Activated effector memory CD4-positive, alpha-beta T cell treated with anti-CD3 and anti-CD28 coated beads, Interleukin-2, amount 50 U/mL, for 16 hours (primary cell): ENCODE measurements around the gene SYPL2.
"Not testable (repeated sequence)": the region's sequence is repeated elsewhere in the genome, so short reads cannot be mapped to it uniquely, and the experiment has no call there.

Experiments
- DNase-seq: peaks from one replicate; pipeline ENCODE4 v3.0.0-alpha.2; 2020

The SYPL2 gene

DNA sequence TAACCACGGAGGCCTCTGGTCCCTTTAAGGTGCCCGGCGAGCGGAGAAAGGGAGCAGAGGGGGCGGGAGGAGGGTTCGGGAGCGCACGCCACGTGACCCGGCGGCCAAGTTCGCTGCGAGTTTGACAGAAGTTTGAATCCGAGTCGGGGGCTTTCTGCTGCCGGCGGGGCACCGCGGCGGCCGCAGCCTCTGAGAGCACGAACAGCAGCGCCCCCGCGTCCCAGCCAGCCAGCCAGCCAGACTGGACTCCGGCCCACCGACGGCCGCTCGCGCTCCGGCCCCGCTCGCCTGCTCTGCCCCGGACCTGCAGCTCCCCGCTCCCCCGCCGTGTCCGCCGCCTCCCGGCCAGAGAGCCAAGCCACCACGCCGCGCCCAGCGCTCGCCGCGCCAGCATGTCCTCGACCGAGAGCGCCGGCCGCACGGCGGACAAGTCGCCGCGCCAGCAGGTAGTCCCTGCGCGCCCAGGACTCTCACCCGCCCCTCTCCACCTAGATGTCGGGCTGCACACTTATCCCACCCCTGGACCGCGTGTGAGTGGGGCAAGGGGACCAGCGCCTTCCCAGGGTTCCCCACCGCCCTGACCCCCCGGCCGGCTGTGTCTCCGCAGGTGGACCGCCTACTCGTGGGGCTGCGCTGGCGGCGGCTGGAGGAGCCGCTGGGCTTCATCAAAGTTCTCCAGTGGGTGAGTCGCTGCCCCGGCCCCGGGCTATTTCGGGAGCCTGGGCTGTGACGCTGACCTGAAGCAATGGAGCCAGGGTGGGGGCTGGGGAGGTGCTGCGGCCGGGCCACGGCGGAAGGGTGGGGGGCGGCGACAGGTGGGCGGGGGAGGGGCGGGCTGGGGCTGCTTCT is at the start of gene SYPL2:
SYPL2 (plus strand) TSS at position 95 of the 849 bp plus-strand sequence; CDS start at position 393, 298 bp downstream.
- peak; percentile 71 for DNase-seq

DNA sequence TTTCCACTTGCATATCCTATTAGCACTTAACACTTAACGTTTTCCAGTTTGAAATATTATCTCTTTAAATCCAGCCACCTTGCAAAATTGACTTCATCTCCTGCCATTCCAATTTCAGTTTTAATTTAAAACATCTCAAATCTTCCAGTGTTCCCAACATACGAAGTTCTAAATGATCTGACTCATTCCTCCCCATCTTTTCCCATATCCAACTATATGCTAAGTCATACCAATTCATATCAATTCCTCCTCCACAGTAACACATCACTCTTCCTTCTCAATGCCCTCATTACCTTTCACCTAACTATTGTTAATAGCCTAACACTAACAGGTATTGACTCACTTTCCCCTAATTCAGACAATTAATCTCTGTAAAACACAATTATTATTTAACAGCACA is 42.8 kb upstream of the SYPL2 start:
- DNase-seq = no peak

DNA sequence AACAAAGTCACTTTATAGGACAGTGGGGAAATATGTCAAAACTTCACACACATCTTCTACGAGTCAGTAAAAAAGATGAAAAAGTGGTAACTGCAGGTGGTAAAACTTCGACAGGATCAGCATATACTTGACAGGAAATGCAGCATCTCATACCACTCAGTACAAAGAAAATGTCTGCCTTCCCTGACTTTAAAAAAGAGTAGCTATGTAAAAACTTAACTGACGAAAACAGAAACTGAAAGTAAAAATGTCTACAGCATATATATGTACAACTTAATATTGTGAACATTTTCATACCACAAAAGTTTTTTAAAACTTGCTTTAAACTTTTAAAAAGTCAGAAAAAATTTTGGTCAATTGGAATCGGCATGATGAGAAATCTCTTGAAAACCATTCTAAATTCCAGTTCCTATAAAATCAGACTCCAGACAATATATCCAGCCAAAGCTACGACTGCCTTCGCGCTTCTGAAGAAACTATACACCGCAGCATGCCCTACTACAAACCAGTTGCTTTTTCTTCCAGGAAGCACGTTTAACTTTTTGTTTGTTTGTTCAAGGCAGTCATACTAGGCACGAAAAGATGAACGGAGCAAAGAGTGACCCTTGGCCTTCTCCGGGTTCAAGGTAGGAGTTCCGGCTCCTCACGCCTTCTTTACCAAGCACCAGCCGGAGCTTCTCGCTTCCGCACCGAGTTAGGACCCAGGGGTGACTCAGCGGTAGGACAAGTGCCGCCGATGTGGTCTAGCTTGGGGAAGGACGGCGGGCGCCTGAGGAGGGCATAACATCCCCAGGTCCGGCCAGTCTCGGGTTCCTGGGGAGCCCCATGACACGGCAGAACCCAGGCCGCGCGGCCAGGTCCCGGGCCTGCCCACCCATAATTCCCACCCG is 40.7 kb upstream of the SYPL2 start:
- DNase-seq = peak; percentile 87

DNA sequence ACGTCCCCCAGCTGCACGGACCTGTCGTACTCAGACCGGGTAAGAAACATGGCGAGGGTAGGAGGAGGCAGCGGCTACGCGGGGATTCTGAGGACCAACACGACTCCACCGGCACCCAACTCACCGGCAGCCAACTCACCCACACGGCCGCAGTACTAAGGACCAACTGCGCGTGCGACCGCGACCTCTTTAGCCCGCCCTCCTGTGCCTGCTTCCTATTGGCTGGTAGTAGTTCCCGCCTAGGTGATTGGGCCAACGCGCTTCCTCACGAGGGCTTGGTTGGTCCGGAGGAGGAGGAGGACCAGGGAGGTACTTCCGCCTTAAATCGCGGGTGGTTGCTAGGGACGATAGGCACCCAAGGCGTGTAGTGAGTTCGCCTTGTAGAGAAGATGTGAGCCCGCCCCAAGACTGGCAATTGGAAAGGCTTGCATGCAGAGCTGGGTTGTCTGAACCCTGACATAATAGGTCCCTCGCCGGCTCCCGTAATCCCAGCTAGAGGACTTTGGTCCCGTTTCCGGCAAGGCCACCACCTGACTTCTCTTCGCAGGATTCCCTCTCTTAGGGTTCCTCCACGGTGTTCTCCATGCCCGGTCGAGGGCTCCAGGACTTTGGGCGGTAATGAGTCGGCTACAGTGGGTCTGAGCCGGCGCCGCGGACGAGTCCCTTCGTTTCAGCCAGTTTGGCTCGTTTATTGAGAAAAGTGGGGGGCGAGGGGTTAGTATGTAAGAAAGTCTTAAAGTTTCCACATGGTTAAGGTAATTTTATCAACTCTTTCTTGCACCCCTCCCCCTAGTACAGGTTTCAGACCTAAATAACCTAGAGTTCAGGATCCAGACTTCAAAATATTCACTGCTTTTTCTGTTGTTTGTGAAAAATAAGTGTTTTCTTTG is 39.8 kb upstream of the SYPL2 start, which contains the start of gene PSMA5:
PSMA5 (minus strand) TSS at position 168 of the 890 bp plus-strand sequence; CDS start at position 50, 118 bp downstream.
- DNase-seq = peak; percentile 98

DNA sequence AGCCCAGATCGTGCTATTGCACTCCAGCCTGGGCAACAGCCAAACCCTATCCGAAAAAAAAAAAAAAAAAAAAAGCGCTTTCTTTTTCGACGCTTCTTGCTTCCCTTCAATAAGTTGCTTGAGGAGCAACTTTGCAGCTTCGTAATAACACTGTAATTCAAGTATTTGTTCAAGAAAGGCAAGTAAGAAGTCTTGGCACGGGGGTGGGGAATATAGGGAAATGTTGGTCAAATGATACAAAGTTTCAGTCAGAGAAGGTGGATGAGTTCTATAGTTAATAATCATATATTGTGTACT is 39.2 kb upstream of the SYPL2 start:
- no peak for DNase-seq

DNA sequence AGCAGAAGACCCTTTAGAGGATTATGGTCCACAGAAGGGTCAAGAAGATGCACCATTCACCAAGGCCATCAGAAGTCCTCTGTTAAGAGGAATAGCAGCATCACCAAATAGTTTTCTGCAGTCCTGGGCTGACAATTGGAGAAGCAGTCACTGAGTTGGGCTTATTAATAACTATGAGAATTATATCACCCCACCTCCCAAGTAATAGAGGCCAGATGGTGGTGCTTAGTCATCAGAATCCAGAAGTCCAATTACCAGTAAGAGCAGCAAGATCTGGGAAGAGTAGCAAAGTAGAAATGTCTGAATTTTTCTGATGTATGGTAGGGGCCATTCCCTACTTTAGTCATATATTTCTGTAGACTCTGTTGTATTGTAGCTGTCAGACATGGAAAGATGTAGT is 34.0 kb upstream of the SYPL2 start:
- DNase-seq = no peak

DNA sequence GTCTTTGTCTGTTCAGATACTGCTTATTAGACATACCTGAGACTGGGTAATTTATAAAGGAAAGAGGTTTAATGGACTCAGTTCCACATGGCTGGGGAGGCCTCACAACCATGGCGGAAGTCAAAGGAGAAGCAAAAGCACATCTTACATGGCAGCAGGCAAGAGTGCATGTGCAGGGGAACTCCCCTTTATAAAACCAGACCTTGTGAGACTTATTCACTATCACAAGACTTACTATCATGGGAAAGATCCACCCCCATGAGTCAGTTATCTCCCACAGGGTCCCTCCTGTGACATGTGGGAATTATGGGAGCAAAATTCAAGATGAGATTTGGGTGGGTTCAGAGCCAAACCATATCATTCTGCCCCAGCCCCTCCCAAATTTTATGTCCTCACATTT is 33.0 kb upstream of the SYPL2 start:
- DNase-seq = no peak

DNA sequence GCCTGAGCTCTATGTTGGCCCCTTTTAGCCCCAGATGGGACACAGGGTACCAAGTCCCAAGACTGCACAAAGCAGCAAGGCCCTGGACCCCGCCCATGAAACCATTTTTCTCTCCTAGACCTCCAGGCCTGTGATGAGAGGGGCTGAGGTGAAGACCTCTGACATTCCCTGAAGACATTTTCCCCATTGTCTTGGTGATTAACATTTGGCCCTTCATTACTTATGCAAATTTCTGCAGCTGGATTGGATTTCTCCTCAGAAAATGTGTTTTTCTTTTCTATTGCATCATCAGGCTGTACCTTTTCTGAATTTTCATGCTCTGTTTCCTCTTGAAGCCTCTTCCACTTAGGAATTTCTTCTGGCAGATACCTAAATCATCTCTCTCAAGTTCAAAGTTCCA is 31.9 kb upstream of the SYPL2 start:
- DNase-seq = no peak

DNA sequence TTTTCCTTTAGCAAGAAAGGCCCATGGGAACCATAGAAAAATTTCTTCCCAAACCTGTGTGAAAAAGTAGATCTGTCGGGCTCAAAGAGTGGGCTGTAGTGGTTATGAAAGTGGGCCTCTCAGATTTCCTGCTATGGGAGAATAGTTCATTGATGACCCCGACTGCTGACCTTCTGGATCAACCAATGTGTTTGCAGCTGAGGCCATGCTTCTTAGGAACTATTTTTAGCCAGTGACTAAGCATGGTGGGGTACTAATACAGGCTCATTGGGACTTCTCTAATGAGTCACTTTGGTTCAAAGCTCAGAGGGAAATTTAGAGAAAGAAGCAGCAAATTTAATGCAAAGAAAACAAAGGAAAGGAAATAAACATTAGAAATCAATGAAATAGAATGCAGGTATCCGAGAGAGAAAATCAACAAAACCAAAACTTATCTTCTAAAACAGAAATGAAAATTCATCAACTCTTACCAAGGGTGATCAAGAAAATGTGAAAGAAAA is 27.5 kb upstream of the SYPL2 start:
- DNase-seq = no peak

DNA sequence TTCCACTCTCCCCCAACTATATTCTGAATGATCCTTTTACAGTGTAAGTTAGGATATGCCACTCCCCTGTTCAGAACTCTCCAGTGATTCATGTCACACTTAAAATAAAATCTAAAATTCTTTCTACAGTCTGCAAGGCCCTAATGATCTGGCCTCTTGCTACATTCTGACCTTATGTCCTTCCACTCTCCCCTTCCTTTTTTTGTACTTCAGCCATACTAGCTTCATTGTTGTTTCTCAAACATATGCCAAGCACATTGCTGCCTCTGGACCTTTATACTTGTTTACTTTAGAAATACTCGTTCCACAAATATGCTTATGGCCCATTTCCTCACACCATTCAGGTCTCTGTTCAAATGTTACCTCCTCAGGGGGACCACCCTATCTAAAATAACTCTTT is 25.3 kb upstream of the SYPL2 start:
- DNase-seq = no peak

DNA sequence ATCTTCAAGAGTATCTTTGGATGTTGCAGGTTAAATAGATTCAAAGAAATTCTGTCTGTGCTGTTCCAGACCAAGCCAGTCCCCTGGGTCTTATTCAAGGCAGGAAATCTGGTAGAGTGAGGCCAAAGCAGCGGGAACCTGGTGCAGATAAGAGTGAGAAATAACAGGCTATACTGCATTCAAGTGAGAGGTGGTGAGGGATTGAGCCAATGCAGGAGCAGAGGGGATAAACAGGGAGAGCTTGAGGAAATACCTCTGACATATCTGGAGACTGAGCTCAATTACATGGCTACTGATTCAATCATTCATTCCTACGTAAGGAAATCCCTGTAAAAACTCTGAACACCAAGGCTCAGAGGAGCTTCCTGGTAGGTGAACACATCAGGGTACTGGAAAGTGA is 22.9 kb upstream of the SYPL2 start:
- DNase-seq = no peak

DNA sequence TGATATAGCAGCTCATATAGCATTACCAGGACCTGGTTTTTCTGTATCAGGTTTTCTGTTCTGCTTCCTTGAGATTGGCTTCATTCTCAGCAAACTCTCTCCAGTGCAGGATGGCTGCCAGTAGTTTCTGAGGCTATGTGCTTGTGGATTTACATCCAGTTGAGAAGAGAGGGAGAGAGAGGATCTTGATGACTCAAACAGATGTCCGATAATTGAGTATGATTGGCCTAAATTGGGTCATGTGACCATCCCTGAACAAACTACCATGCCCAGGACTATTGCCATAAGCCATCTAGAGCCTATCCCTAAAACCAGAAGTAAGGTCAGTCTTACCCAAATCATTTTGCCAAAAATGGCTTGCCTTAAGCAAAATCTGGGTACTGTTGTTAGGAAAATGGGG is 22.0 kb upstream of the SYPL2 start:
- no peak for DNase-seq

DNA sequence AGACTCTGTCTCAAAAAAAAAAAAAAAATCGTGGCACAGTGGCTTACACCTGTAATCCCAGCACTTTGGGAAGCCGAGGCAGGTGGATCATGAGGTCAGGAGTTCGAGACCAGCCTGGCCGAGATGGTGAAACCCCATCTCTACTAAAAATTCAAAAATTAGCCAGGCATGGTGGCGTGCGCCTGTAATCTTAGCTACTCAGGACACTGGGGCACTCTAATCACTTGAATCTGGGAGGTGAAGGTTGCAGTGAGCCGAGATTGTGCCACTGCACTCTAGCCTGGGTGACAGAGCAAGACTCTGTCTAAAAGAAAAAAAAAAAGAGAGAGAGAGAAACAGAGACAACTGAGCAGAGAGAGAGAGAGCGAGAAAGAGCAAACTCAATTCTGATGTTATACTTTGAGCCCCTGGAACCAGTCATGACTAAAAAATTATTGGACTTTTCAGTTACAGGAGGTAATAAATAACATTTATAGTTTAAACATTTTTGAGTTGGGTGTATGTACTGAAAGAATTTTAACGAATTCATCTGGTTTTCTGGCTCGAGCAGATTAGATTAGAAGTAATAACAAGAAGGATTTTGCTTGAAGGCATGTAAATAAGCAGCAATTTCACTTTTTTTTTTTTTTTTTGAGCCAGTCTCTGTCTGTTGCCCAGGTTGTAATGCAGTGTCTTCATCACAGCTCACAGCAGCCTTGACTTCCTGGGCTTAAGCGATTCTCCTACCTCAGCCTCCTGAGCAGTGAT is 20.2 kb upstream of the SYPL2 start:
- DNase-seq = not testable (repeated sequence)

DNA sequence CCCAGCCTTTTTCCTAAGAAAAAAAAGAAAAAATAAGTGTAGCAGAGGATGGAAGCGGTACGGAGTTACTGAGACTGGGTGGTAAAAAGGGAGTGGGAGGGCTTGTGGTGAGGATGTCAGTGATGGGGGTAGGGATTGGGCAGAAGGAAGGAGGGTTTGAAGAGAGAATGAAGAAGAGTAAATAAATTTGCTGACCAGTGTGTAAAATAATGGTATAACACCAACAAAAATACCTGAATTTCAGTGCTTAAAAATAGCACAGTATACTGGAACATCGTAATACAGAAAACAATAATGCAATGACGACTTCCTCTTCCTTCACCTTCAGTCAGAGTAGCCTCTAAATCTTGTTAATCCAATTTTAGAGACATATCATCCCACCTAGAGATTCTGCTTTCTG is 18.8 kb upstream of the SYPL2 start:
- DNase-seq = no peak

DNA sequence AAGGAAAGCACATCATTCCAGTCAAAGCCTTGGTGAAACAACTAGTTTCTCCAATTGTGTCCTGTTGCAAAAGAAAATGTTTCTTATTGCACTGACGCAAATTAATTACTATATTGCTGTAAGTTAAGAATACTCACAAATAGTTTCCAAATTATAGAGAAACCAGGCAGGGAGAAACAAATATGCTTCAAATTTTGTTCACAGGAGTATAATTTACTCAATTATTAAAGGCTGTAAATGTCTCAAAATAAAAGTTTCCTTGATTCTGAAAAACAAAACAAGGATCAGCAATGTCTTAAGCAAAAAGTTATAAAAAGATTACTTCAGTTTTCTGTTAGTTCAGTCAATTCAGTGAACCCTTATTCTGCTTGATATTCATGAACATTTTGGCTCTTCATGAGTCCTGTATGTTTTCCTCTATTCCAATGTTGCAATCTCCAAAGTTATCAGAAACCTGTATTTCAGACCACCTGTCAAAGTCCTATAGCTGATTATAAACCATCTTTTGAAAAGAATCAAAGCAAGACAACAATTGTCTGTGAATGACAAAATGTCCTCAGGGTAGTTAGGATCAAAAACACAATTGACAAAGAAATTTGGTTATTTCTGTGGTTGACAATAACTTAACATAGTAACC is 11.7 kb upstream of the SYPL2 start:
- no peak for DNase-seq

DNA sequence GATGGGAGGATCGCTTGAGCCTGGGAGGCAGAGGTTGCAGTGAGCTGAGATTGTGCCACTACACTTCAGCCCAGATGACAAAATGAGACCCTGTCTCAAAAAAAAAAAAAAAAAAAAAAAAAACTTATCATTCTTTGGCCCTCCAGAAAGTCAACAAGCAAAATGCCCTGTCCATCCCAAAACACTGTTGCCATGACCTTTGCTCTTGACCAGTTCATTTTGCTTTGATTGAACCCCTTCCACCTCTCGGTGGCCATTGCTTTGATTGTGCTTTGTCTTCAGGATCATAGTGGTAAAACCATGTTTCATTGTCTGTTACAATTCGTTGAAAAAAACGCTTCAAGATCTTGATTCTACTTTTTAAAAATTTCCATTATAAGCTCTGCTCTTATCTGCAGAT is 8.5 kb upstream of the SYPL2 start:
- no peak for DNase-seq

DNA sequence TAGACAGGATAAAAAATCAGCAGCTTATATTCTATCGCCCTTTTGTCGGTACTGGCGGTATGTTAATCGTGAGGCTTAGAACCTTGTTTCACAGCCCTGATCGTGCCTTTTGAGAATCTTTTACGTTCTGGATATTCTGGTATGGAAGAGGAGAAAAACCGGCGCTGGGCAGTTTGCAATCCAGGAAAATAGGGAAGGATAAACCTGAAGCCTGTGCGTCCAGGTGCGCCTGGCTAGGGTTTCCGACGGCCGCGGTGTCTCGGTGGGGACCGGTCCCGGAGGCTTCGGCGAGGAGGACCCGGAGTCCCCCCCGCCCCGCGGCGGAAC is 258 bp upstream of the SYPL2 start:
- DNase-seq = no peak

DNA sequence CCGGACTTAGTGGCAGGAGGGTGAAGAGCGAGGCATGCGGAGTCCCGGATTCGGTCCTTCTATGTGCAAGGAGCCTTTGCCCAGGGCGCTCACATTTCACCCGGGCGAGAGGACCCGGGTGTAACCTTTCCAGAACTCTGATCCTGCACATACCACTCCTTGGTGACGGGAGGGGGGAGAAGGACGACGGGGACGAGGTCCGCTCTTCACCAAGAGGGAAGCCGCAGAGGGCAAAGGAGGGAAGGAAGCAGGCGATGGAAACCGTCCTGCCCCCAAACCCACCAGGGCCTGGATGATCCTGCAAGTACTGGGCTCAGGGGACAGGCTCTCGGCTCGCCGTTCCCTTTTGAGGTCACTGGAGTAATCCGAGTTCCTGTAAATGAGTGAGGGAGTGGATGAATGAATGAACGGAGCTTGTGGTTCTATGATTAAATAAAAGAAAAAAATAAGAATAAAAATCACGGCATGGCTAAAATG is 993 bp downstream of the SYPL2 start:
- no peak for DNase-seq

DNA sequence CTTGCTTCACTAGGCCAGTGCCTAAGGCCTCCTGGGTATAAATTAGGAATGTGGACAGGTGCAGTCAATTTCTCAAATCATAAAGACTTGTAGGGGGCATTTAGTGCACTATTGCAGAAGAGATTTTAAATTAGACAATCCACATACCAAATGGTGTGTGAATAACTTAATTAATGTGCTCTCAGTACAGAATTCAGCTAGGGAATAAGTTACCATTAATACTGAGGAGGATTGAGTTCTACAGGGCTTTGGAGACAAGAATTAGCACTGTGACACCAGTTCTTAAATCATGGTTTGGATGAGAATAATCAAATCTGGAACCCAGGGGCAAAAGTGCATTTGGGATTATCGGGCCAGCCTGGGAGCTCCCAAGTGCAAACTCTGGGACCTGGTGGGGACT is 1.7 kb downstream of the SYPL2 start:
- no peak for DNase-seq

DNA sequence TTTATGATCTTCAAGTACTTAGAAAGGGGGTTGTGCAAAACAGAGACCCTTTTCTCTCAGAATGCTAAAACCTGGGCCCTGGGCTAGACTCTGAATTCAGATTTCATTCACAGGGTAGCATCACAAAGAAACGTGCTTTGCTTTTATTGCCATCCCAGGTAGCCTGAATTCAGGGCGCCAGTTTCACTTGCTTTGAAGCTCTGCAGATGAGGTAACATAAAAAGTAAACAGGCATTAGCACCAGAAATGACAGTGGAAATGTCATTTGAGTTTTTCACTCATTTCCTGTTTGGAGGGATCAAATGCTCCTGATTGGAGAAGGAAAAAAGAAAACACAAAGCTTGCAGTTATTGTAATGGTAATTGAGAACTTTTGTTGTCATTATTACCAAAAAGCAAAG is 2.6 kb downstream of the SYPL2 start:
- DNase-seq = no peak

DNA sequence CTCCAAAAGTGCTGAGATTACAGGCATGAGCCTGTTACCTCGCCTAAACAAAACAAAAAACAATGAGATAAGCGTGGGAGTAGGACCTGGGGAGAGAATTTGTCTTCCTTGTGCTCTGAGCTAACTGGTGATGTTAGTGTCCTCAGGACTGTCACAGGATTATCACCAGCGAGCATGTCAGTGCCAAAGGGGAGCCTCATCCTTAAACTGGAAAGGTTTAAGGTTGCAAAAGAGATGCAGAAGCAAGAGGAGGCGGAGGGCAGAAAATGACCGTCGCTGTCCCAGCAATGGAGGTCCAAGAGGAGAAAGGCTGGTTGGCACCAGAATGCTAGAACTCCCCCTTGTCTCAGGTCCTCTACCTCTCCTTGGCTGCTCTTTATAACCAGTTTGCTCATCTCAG is 3.9 kb downstream of the SYPL2 start:
- no peak for DNase-seq

DNA sequence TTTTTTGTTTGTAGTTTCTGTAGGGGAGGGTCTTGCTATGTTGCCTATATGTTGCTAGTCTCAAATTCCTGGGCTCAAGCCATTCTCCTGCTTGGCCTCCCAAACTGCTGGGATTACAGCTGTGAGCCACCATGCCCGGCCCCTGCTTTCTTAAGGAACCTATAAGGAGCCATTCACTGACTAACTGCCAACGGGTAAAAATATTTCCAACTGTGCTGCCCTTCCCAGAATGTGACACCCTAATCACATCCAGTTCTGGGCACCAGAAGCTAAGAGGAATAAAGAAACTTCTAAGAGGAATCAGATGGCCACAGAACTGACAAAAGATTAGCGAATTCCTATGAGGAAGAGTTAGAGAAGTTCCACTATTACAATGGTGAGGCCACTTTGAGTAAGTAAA is 6.4 kb downstream of the SYPL2 start:
- DNase-seq = no peak
